B cell (primary cell): Measurements from ENCODE around the gene GIPC3. TPM values are rescaled to one million over a fixed set of nuclear protein-coding genes. Genes with fewer than 3 reads are reported as not detected.

Source experiments
- ATAC-seq: fragments of 200-7000 bp; cut with Tn5 transposase; one replicate; pipeline ENCODE4 v1.10.0; 2021; ENCODE audit warnings: low read depth, mild to moderate bottlenecking, moderate number of reproducible peaks, moderate library complexity
- CTCF ChIA-PET: fragments of 350-600 bp; sonication (Branson Sonifier 250); formaldehyde crosslinking; loops from one replicate; lab custom pipeline; 2021; ENCODE audit warnings: antibody characterized with exemption, inconsistent platforms; lab: Charles Lee
- POLR2A ChIA-PET: fragments of 350-600 bp; sonication (Branson Sonifier 250); formaldehyde crosslinking; loops from one replicate; lab custom pipeline; 2021; ENCODE audit warnings: antibody characterized with exemption; lab: Charles Lee
- DNase-seq: peaks from one replicate; pipeline ENCODE4 v3.0.0; 2013
- H2AFZ ChIP-seq: 2 replicates; pipeline ENCODE4 v1.6.1; 2012; ENCODE audit warnings: mild to moderate bottlenecking, low read depth, low read length; ENCODE audit not compliant: insufficient read depth, poor library complexity, severe bottlenecking
- H3K27ac ChIP-seq, 2 donors: 1 replicate in 1 of 2; 2 replicates in 1 of 2; pipeline ENCODE4 v1.5.1; 2012 to 2013; ENCODE audit warnings: low read length in 2 of 2, mild to moderate bottlenecking in 2 of 2, moderate library complexity in 1 of 2
- H3K27me3 ChIP-seq, 4 experiments: fragments of 200-600 bp in 1 of 4; sonication (generic) in 1 of 4; replicated peaks in 1 of 4; 1 replicate in 2 of 4; 2 replicates in 2 of 4; pipeline versions ENCODE4 v1.6.1 to v1.7.0; 2013 to 2016; ENCODE audit warnings: low read length in 3 of 4, mild to moderate bottlenecking in 2 of 4, mixed read lengths in 1 of 4, moderate library complexity in 1 of 4; ENCODE audit not compliant: insufficient read depth in 4 of 4, control insufficient read depth in 3 of 4; ENCODE audit errors: control extremely low read depth in 1 of 4
- H3K36me3 ChIP-seq, 2 experiments: replicated peaks in 1 of 2; 1 replicate in 1 of 2; 2 replicates in 1 of 2; pipeline versions ENCODE4 v1.6.1 to v1.7.1; 2013; ENCODE audit warnings: low read length in 1 of 2; ENCODE audit not compliant: insufficient read depth in 2 of 2, control insufficient read depth in 1 of 2; ENCODE audit errors: control extremely low read depth in 1 of 2, extremely low read depth in 1 of 2
- H3K4me1 ChIP-seq, 2 donors: fragments of 200-600 bp in 1 of 2; sonication (generic) in 1 of 2; 1 replicate in 1 of 2; 2 replicates in 1 of 2; pipeline versions ENCODE4 v1.5.1 to v1.6.1; 2013 to 2017; ENCODE audit warnings: low read length in 2 of 2; ENCODE audit not compliant: control insufficient read depth in 2 of 2, insufficient read depth in 2 of 2
- H3K4me2 ChIP-seq: replicated peaks from 2 replicates; pipeline ENCODE3; 2012; ENCODE audit warnings: mild to moderate bottlenecking, low read depth, low read length; ENCODE audit not compliant: poor library complexity, severe bottlenecking
- H3K4me3 ChIP-seq, 5 experiments: fragments of 200-600 bp in 1 of 5; sonication (generic) in 1 of 5; 1 replicate in 3 of 5; 2 replicates in 2 of 5; pipeline versions ENCODE4 v1.5.1 to v1.7.0; 2011 to 2016; ENCODE audit warnings: low read length in 4 of 5, mild to moderate bottlenecking in 4 of 5, low read depth in 2 of 5, control low read depth in 1 of 5, moderate library complexity in 1 of 5; ENCODE audit not compliant: insufficient read depth in 1 of 5; ENCODE audit errors: control extremely low read depth in 1 of 5, extremely low read depth in 1 of 5
- H3K79me2 ChIP-seq: fragments of 200-600 bp; sonication (generic); one replicate; pipeline ENCODE4 v1.6.0; 2016; ENCODE audit warnings: low read length; ENCODE audit not compliant: control insufficient read depth, insufficient read depth
- H3K9ac ChIP-seq: fragments of 200-600 bp; sonication (generic); 2 replicates; pipeline ENCODE4 v1.6.1; 2017; ENCODE audit warnings: mild to moderate bottlenecking, low read length, moderate library complexity
- H3K9me3 ChIP-seq, 3 donors: one replicate each; pipeline versions ENCODE4 v1.6.1 to v1.7.1; 2013; ENCODE audit warnings: low read length in 2 of 3; ENCODE audit not compliant: control insufficient read depth in 2 of 3, insufficient read depth in 1 of 3; ENCODE audit errors: control extremely low read depth in 1 of 3
- H4K20me1 ChIP-seq: 2 replicates; pipeline ENCODE4 v1.6.0; 2012; ENCODE audit warnings: mild to moderate bottlenecking, low read length; ENCODE audit not compliant: insufficient read depth, control insufficient read depth, poor library complexity, severe bottlenecking
- H3K27ac Mint-ChIP-seq: one replicate; pipeline ENCODE4 v1.8.0; 2021; ENCODE audit warnings: mixed read lengths
- H3K27me3 Mint-ChIP-seq: one replicate; pipeline ENCODE4 v1.8.0; 2021; ENCODE audit warnings: mixed read lengths
- H3K4me1 Mint-ChIP-seq: one replicate; pipeline ENCODE4 v1.8.0; 2021; ENCODE audit warnings: mixed read lengths
- H3K4me3 Mint-ChIP-seq: one replicate; pipeline ENCODE4 v1.8.0; 2021; ENCODE audit warnings: mixed read lengths
- H3K9me3 Mint-ChIP-seq: one replicate; pipeline ENCODE4 v1.8.0; 2022; ENCODE audit warnings: mixed read lengths; ENCODE audit not compliant: insufficient read depth
- EZH2 ChIP-seq: IDR thresholded peaks from 2 replicates; pipeline ENCODE4 v1.6.1; 2012; ENCODE audit warnings: borderline replicate concordance, low read depth, mild to moderate bottlenecking, moderate library complexity, low read length; ENCODE audit not compliant: insufficient read depth, poor library complexity, severe bottlenecking
- WGBS: methylation state at CpG from one replicate; pipeline ENCODE4 v1.1.5; 2013; ENCODE audit warnings: missing lambda C conversion rate; ENCODE audit not compliant: insufficient coverage; 5-methylcytosine and 5-hydroxymethylcytosine counted together
- intact Hi-C: fragments of 100-400 bp; cut with micrococcal nuclease; formaldehyde crosslinking; loops from one replicate; pipeline ENCODE4 v1.10.0; 2022
- polyA plus RNA-seq: library from polyadenylated mRNA; depleted of rRNA; stranded (reverse); fragments of >200 nt; gene quantifications from 2 replicates; pipeline ENCODE4 v1.2.3, GENCODE V29; 2012
- total RNA-seq, 2 donors: library from RNA; stranded (reverse); fragments of 120-200 nt in 1 of 2; gene quantifications; 1 replicate in 1 of 2; 2 replicates in 1 of 2; pipeline versions ENCODE4 v1.2.3 to v1.2.4, GENCODE V29; 2013 to 2022
- TF ChIP-seq, protein P1 (sequence below): fragments of 200-600 bp; IDR thresholded peaks from one replicate; pipeline ENCODE4 v1.8.0; 2022; ENCODE audit warnings: antibody characterized with exemption, mild to moderate bottlenecking

GIPC3 gene
- total and polyA plus RNA-seq, 2 donors (not counting 1 experiment from before 2014, with no cell fraction given): 0.47 to 0.48 TPM

DNA sequence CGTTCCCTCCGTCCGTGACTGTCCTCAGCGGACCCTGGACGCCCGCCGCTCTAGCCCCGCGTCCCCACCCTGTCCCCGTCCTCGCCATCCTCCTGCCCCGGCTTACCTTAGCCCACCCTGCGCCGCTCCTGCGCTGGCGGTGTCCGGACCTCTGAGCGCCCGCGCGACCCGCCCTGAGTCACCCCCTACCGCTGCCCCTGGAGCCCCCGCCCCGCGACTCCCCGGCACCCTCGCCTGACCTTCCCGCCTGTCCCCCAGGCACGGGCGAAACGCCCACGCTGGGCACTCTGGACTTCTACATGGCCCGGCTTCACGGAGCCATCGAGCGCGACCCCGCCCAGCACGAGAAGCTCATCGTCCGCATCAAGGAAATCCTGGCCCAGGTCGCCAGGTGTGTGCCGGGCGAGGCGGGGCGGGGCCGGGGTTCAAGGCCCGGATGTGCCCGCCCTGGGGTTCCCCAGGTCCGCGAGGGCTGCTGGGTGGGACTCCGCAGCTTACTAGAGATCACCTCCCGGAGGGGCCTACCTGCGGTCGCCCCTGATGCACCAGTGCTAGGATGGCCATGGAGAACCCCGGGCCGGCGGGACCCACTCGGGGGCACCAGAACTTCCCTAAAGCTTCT lies 7.4 kb upstream of the GIPC3 start:
- ATAC-seq (no peak), DNase-seq (no peak)
- CTCF ChIA-PET: no interaction called here
- no peaks in the 10 kb centered on the region for H3K9me3 Mint-ChIP-seq
- Histone ChIP-seq H4K20me1 (peaks cover 7% of the 10 kb centered on the region), H2AFZ (no peak overlapping the region), H3K27ac (no peak overlapping the region), H3K9me3 (peaks cover 0 to 15% (median 0%) of the 10 kb centered on the region in 3 donors), H3K9ac (no peak overlapping the region), H3K27me3 (no peaks in the 10 kb centered on the region), H3K36me3 (no peaks in the 10 kb centered on the region), H3K4me1 (peaks cover 8 to 9% of the 10 kb centered on the region in 2 donors), H3K4me3 (no peak overlapping the region), H3K4me2 (no peak overlapping the region), H3K79me2 (no peaks in the 10 kb centered on the region)
- POLR2A ChIA-PET: no interaction called here
- TF ChIP-seq, protein P1, sequence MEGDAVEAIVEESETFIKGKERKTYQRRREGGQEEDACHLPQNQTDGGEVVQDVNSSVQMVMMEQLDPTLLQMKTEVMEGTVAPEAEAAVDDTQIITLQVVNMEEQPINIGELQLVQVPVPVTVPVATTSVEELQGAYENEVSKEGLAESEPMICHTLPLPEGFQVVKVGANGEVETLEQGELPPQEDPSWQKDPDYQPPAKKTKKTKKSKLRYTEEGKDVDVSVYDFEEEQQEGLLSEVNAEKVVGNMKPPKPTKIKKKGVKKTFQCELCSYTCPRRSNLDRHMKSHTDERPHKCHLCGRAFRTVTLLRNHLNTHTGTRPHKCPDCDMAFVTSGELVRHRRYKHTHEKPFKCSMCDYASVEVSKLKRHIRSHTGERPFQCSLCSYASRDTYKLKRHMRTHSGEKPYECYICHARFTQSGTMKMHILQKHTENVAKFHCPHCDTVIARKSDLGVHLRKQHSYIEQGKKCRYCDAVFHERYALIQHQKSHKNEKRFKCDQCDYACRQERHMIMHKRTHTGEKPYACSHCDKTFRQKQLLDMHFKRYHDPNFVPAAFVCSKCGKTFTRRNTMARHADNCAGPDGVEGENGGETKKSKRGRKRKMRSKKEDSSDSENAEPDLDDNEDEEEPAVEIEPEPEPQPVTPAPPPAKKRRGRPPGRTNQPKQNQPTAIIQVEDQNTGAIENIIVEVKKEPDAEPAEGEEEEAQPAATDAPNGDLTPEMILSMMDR: no peak
- no peak for TF ChIP-seq EZH2
- WGBS: 96% methylated on average over 57 of the region's 60 CpGs
- intact Hi-C loops: no loop called here
- peaks cover 5% of the 10 kb centered on the region for H3K4me1 Mint-ChIP-seq
- no peak overlapping the region for H3K27ac Mint-ChIP-seq
- no peaks in the 10 kb centered on the region for H3K27me3 Mint-ChIP-seq
- H3K4me3 Mint-ChIP-seq: no peak overlapping the region

DNA sequence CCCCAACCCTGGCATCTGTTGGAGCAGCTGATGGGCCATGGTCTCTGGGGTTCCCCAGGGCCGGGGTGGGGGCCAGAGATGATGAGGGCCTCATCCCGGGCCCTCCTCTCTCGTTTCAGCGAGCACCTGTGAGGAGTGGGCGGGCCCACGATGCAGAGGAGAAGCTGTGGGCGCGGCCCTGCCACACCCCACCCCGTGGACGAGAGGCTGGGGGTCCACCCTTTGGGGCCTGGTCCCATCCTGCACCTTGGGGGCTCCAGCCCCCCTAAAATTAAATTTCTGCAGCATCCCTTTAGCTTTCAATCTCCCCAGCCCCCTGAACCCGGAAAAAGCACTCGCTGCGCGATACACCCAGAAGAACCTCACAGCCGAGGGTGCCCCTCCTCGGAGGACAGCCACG lies 6.9 kb upstream of the GIPC3 start:
- no peaks in the 10 kb centered on the region for H3K9me3 Mint-ChIP-seq
- peaks cover 0 to 12% (median 0%) of the 10 kb centered on the region in 3 donors for H3K9me3 ChIP-seq
- H3K4me3 Mint-ChIP-seq: no peak overlapping the region
- peaks cover 6% of the 10 kb centered on the region in 2 donors for H3K4me1 ChIP-seq
- H3K27me3 ChIP-seq: no peaks in the 10 kb centered on the region
- WGBS: 91% methylated on average over 15 of the region's 17 CpGs
- H3K27ac ChIP-seq: no peak overlapping the region
- no peak overlapping the region for H3K9ac ChIP-seq
- H4K20me1 ChIP-seq: peaks cover 5% of the 10 kb centered on the region
- no peak overlapping the region for H2AFZ ChIP-seq
- TF ChIP-seq, protein P1: no peak
- TF ChIP-seq EZH2: no peak
- no peak overlapping the region for H3K4me2 ChIP-seq
- no peaks in the 10 kb centered on the region for H3K27me3 Mint-ChIP-seq
- no peak overlapping the region for H3K27ac Mint-ChIP-seq
- ChIA-PET POLR2A (no interaction called here), CTCF (no interaction called here)
- no peak for ATAC-seq
- intact Hi-C loops: no loop called here
- no peak for DNase-seq
- no peak overlapping the region for H3K4me3 ChIP-seq
- no peaks in the 10 kb centered on the region for H3K36me3 ChIP-seq
- H3K79me2 ChIP-seq: no peaks in the 10 kb centered on the region
- H3K4me1 Mint-ChIP-seq: peaks cover 5% of the 10 kb centered on the region
